NCI-H1930 (cell line): Measurements from ENCODE around the gene GPRC5B.

ENCODE experiments used
- DNase-seq, 2 experiments: peaks; one replicate each; lab custom pipeline; 2025; lab: John Stamatoyannopoulos, UW

GPRC5B gene

DNA sequence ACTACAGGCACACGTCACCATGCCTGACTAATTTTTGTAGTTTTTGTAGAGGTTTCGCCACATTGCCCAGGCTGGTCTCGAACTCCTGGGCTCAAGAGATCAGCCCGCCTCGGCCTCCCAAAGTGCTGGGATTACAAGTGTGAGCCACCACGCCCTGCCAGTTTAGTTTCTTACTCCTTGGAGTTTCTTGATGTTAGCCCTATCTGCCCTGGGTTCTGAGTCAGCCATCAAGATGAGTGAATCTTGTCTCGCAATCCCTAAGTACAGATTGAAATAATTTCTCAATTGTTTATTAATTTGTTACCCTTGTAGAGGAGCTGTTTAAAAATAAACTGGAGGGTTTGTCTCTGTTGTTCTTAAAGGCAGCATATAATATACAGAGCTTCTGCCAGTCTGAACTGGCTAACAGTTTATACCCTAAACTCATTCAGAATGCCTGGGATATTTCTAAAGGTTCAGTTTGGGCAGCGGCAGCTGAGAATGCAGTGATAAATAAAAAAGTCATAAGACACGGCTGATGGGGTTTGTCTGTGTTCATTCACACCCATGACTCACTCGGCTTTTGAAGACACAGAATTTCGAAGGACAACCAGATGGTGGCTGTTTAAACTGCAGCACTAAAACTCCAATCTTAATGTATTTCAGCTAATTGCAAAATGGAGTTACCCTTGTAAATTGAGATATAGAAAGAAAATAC, 39.6 kb downstream of the GPRC5B start:
- DNase-seq: no peak

DNA sequence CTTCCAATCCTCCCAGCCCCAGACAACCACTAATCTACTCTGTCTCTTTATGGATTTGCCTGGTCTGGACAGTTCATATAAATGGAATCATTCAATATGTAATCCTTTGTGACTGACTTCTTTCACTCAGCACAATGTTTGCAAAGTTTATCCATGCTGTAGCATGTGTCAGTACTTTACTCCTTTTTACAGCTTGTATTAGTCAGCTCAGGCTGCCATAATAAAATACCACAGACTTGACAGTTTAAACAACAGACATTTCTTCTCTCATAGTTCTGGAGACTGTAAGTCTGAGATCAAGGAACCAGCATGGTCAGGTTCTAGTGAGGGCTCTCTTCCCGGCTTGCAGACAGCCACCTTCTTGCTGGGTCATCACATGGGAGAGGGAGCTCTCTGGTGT, 41.3 kb downstream of the GPRC5B start:
- no peak for DNase-seq

GRCh38 chr16:19842426-19843157, 42.1 kb downstream of the GPRC5B start:
- DNase-seq: no peak

GRCh38 chr16:19841184-19841583, 43.5 kb downstream of the GPRC5B start:
- DNase-seq: no peak

- no peak for DNase-seq
Observed at GRCh38 chr16:19840524-19841110, 44.0 kb downstream of the GPRC5B start.

- DNase-seq: no peak
Observed at GRCh38 chr16:19837984-19838707, 46.5 kb downstream of the GPRC5B start.

GRCh38 chr16:19837331-19837980, 47.2 kb downstream of the GPRC5B start:
- no peak for DNase-seq

DNA sequence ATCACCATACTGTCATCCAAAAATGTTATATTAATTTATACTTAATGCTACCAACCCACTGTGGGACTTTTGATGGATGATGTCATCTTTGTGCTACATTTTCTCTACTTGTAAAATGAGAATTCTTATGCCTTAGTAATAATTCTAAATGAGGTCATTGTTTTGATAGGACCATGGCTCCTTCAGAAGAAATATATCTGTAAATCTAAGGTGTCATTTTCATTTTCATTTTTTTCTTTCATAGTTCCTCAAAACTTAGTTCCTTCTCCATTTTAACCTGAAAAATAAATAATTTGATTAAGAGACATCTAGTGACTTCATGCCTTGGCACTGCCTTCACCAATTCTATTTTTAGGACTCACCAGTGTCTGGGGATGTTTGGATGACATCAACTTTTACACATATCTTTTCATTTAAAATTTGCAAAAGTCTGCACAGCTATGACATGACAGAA, 48.7 kb downstream of the GPRC5B start:
- no peak for DNase-seq

DNA sequence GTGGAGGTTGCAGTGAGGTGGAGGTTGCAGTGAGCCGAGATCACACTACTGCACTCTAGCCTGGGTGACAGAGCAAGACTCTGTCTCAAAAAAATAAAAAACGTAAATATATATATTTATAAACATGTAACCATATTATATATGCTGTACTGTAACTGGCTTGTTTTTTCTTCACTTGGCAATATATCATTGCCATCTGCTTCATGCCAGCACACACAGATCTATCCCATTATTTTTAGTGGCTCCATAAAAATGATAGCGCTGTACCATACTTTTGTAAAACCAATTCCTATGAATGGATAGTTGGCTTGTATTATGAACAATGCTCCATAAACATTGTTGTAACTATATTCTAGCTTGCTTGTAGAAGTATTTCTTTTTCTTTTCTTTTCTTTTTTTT, 49.5 kb downstream of the GPRC5B start:
- DNase-seq: no peak

- no peak for DNase-seq
Observed at GRCh38 chr16:19833581-19833980, 51.1 kb downstream of the GPRC5B start.

DNA sequence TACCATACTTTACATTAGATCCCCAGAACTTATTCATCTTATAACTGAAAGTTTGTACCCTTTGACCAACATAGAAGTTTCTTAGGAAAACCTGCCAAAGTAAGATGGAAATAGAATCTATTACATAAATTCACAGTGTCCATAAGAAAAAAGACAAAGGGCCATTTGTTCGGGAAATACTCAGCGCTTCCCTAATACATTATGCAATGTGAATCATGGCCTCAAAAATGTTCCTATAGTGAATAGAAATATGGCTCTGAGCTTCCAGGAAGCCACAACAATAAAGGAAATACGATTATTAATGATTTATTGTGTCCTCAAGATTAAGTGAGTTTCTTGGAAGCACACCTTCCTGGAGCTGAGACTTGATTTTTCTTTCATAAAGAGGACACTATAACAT, 51.5 kb downstream of the GPRC5B start:
- no peak for DNase-seq

DNA sequence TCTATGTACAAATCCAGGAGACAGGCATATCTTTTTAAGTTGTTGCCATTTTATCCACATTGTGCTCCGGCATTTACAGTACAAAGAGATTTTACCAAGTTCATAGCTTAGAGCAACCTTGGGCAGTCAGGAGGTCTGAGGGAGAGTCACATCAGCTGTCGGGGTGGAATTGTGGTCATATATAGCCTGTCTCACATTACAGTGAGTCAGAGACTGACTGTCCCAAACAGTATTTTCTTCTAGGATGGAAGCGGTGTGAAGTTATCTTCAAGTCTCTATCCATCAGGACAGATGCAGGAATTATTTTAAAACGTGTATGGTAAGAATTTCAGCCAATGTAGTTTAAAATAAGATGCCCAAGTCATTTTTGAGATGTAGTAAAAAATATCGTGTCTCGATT, 53.0 kb downstream of the GPRC5B start:
- DNase-seq: no peak

- no peak for DNase-seq
Observed at GRCh38 chr16:19830902-19831560, 53.6 kb downstream of the GPRC5B start.

- no peak for DNase-seq
Observed at GRCh38 chr16:19829844-19830692, 54.6 kb downstream of the GPRC5B start.

GRCh38 chr16:19824216-19824615, 60.4 kb downstream of the GPRC5B start:
- DNase-seq: no peak

DNA sequence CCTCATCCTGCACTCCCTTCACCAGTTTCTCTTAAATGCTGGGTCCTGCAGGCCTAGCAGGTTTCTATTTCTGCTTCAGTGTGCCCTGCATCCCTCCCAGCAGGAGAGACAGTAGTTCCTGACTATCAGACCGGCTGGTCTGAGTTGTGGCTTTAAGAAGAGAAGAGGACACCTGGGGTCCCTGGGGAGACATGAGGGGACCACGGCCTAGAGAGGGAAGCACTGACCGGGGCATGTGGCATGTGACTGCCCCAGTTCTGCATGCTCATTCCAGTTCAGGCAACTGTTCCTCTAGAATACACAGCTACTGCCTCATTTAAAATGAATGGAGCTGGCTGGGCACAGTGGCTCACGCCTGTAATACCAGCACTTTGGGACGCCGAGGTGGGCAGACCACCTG, 61.3 kb downstream of the GPRC5B start:
- DNase-seq: no peak

DNA sequence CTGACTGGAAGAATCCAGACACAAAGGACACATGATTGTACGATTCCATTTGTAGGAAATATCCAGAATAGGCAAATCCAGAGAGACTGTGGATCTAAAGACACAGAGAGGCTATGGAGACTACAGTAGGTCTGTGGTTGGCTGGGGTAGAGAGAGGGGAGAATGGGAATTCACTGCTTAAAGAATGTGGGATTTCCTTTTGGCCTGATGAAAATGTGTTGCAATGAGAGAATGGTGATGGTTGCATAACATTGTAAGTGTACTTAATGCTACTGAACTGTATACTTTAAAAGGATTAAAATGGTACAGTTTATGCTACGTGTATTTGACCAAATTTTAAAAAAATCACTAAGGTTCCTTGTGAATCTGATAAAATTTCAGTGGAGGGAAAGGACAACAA, 62.1 kb downstream of the GPRC5B start:
- DNase-seq: no peak

- DNase-seq: no peak
Observed at GRCh38 chr16:19817875-19818274, 66.8 kb downstream of the GPRC5B start.

DNA sequence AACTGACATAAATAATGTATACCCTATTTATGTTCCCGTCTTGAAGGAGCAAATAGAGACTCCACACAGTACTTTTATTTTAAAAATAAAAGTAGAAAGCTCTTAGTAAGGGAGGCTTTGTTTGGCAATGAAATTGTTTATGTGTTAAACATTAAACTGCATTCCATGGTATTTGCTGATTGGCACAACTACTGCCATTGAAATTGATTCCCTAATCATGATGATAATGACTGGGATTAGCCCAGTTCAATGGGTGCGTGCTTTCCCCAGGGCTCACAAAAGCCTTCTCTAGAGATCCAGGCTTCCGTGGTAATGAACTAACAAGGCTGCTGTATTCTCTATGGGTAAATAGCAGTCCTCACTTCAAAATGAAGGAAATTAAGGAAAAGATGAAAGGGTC, 67.5 kb downstream of the GPRC5B start:
- no peak for DNase-seq

DNA sequence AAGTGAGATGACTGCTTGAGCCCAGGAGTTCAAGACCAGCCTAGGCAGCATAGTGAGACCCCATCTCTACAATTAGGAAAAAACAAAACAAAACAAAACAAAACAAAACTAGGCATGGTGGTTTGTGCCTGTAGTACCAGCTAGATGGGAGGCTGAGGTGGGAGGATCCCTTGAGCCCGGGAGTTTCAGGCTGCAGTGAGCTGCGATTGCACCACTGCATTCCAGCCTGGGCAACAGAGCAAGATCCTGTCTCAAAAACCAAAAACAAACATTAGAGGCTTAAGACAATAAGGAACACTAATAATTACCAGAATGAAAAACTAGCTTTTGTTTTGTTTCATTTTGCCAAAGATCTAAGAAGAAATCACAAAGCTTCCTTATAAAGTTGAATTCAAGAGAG, 69.2 kb downstream of the GPRC5B start:
- DNase-seq: no peak

DNA sequence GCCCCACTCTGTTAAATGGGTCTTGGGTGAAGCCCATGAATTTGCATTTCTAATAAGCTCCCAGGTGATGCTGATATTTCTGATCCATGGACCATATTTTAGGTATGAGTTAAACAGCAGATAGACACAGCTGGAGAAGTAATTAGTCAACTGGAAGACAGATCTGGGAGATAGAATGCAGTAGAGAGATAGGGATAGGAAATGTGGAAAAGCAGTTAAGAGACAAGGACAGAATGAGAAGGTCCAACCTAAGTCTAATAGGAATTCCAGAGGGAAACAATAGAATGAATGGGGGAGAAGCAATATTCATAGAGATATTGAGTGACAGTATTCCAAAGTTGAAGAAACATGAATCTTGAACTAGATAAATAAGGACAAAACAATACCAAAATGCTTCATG, 71.7 kb downstream of the GPRC5B start:
- DNase-seq: no peak
